HG02981 (cell line): ENCODE results near the gene FNDC8.
"Not testable (repeated sequence)": the region's sequence is repeated elsewhere in the genome, so short reads cannot be mapped to it uniquely, and the experiment has no call there.

Experiments
- ATAC-seq: cut with Tn5 transposase; IDR thresholded peaks from one replicate; pipeline ENCODE4 v1.9.1; 2021; ENCODE audit warnings: mild to moderate bottlenecking, moderate library complexity; ENCODE audit not compliant: unreplicated experiment

Gene FNDC8

DNA sequence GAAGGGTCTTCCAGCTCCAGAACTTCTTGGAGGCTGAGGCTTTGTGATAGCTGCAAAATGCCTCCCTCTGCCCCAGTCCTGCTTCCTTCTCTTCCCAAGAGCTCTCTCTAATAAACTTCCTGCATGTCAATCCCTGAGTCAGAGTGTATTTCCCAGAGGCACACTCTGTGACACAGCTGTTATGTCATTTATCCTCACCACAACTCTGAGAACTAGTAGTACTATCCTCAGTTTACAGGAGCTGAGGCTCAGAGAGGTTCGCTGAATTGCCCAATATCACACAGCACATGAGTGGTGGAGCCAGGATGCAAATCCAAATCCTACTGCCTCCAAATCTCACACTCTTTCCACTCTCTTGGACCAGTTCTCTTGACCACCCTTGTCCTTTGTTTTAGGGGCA, 46.3 kb downstream of the FNDC8 start:
- no peak for ATAC-seq

DNA sequence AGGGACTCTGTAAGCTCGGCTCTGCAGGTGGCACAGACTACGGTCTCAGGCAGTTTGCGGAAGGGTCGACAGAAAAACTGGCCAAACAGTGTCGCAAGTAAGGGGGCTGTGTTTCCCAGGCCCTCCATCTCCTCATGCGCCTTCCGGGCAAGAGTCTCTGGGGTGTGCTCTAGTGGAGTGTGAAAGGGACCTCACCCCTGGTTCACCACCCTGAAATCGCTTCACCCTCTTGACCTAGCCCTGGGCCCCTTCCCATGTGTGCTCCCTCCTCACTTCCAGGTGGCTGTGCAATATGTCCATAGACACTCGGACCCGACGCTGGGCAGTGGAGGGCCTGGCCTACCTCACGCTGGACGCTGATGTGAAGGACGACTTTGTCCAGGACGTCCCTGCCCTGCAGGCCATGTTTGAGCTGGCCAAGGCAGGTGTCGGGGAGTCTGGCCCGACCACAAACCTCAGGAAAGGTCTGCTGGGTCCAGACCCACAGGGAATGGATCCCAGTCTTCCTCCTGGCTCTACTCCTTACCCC, 48.5 kb downstream of the FNDC8 start:
- ATAC-seq: no peak

DNA sequence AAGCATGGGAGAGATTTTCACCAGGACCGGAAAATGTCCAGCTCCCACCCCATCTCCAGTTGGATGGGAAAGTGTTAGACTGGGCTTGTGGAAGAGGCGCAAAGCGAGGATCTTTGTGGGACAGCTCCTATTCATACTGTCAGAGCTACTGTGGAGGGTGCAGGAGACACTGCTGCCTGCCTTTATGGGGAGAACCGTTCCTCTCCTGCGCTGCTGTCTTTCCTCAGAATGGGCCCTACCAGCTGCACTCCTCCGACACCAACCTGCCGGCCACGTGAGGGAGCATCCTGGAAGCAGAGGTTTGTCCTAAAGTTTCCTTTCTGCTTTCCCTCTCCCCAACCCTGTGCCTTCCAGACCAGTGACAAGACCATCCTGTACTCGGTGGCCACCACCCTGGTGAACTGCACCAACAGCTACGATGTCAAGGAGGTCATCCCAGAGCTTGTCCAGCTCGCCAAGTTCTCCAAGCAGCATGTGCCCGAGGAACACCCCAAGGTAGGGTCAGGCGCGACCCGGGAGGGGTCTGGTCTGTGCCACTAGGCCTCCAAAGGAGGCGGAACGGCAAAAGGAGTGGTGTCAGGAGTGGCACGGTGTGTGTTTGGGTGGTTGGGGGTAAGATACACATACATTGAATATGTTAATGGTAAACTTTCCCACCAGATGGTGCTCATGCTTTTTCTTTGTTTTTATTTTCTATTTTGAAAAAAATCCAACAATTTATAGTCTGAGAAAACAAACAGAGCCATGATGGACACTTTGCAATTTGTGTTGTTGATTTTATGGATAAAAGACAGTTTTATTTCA, 49.8 kb downstream of the FNDC8 start:
- no peak for ATAC-seq

DNA sequence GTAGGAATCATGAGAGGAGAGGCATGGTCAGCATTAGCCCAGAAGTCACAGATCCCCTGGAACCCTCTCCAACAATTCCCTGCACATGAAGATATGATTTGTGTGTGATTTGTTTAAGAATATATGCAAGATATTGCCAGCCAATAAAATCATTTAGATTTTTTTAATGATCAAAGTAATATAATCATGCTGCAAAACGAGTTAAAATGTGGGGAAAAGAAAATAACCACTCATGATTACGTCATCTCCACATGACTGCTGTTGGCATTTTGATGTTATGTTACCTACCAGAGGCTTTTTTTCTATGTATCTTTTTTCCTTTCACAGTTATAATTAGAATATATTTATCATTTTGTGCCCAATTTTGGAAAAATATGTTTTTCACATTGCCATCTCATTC, 50.4 kb downstream of the FNDC8 start:
- no peak for ATAC-seq

DNA sequence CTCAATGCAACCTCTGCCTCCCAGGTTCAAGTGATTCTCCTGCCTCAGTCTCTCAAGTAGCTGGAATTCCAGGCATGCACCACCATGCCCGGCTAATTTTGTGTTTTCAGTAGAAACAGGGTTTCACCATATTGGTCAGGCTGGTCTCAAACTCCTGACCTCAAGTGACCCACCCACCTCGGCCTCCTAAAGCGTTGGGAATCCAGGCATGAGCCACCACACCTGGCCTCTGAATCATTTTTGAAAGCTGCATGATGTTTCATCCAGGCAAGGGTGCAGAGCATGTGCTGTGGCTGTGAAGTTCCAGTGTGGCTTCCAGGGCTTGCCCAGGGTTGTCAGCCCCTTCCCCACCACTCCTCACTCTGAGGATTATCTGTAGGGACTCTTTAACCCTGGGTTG, 50.9 kb downstream of the FNDC8 start:
- ATAC-seq: not testable (repeated sequence)

DNA sequence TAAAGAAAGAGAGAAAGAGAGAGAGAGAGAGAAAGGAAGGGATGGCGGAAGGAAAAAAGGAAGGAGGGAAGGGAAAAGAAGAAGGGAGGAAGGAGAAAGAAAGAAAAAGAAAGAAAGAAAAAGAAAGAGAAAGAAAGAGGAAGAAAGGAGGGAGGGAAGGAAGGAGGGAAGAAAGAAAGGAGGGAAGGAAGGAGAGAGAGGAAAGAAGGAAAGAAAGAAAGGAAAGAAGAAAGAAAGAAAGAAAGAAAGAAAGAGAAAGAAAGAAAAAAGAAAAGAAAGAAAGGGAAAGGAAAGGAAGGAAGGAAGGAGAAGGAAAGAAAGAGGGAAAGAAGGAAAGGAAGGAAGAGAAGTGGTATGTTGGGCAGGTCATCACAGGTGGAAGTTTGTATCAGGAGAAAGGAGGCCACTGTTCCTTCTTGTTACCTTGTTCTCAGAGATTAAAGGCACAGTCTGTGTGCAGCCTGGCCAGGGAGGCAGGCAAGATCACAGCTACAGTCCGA, 53.5 kb downstream of the FNDC8 start:
- ATAC-seq: no peak

DNA sequence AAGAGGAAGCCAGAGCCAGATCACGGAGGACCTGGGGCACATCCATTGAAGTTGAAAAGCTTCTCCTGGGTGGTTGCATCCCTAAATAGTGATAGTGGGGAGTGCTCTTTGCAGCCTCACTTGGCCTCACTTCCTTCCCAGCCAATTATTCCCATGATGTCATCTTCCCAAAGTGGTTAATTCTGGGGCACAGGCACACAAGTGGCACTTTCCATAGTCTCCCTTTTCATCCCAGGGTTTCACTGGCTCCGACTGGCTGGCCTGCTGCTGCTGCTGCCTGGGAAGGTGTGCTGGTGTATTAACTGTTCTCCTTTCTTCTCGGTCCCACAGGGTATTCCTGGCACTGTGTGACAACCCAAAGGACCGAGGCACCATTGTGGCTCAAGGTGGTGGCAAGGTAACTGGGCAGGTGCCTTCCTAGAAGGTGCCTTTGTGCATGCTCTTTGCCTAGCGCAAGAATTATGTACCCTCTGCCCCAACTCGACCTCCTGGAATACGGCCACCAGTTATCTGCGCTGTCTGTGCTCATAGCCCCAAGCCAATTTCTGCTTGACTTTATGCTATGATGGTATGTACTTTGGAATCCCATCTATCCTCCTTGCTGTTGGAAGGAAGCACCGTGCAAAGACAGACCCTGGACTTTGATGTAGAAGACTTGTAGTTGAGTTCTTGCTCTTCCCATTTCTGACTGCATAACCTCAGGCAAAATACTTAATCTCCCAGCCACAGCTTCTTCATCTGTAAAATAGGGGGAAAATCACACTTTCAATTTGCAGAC, 54.4 kb downstream of the FNDC8 start:
- ATAC-seq: no peak

DNA sequence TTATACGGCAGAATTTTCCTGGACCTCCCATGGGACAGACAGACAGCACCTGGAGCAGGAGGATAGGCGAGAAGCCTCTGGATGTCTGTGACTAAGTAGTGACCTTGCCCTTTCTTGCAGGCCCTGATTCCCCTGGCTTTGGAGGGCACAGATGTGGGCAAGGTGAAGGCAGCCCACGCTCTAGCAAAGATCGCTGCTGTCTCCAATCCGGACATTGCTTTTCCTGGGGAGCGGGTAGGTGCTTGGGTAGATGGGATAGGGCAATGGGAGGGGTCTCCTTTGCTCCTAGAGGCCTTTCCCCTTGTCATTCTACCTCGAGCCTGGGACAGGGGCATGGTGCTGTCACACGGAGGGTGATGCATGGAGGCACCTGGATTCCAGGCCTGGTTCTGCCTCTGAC, 55.5 kb downstream of the FNDC8 start:
- ATAC-seq: no peak

DNA sequence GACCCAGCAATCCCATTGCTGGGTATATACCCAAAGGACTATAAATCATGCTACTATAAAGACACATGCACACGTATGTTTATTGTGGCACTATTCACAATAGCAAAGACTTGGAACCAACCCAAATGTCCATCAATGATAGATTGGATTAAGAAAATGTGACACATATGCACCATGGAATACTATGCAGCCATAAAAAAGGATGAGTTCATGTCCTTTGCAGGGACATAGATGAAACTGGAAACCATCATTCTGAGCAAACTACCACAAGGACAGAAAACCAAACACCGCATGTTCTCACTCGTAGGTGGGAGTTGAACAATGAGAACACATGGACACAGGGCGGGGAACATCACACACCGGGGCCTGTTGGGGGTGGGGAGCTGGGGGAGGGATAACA, 58.0 kb downstream of the FNDC8 start:
- ATAC-seq: not testable (repeated sequence)
